Skin of body (tissue), 2 donors: ENCODE measurements around the gene CCNL2. TPM values are rescaled to one million over a fixed set of nuclear protein-coding genes. Genes with fewer than 3 reads are reported as not detected.
"Not testable (repeated sequence)": the region's sequence is repeated elsewhere in the genome, so short reads cannot be mapped to it uniquely, and the experiment has no call there.

Experiments
- DNase-seq: peaks from one replicate; lab custom pipeline; 2025; lab: John Stamatoyannopoulos, UW
- total RNA-seq: library from RNA; depleted of rRNA; stranded (reverse); fragments of >200 nt; gene quantifications from one replicate; pipeline ENCODE4 v1.2.3, GENCODE V29; 2014

The CCNL2 gene
- total RNA-seq, 1 donor from 2014 or later, result 178 TPM

GRCh38 chr1:1399872-1400575 lies 889 bp upstream of the CCNL2 start:
- DNase-seq, result no peak

- DNase-seq, result no peak
These were observed 403 bp downstream of the CCNL2 start for GRCh38 chr1:1398677-1399186.

GRCh38 chr1:1397839-1398523 lies 1.2 kb downstream of the CCNL2 start:
- no peak for DNase-seq

- no peak for DNase-seq
These were observed 4.0 kb downstream of the CCNL2 start for GRCh38 chr1:1395166-1395565.

GRCh38 chr1:1394116-1394515 lies 5.0 kb downstream of the CCNL2 start:
- no peak for DNase-seq

- no peak for DNase-seq
These were observed 5.7 kb downstream of the CCNL2 start for GRCh38 chr1:1393428-1393827.

GRCh38 chr1:1393014-1393413 lies 6.1 kb downstream of the CCNL2 start:
- DNase-seq, result no peak

GRCh38 chr1:1391225-1391624 lies 7.9 kb downstream of the CCNL2 start:
- DNase-seq, result no peak

- DNase-seq, result no peak
These were observed 8.5 kb downstream of the CCNL2 start for GRCh38 chr1:1390675-1391074.

GRCh38 chr1:1388078-1388472 lies 11.1 kb downstream of the CCNL2 start:
- no peak for DNase-seq

GRCh38 chr1:1387098-1388077 lies 11.7 kb downstream of the CCNL2 start:
- DNase-seq, result no peak

GRCh38 chr1:1385931-1386330 lies 13.2 kb downstream of the CCNL2 start:
- DNase-seq, result no peak

GRCh38 chr1:1385339-1385738 lies 13.8 kb downstream of the CCNL2 start:
- not testable (repeated sequence) for DNase-seq

GRCh38 chr1:1381294-1381693 lies 17.8 kb downstream of the CCNL2 start:
- no peak for DNase-seq

GRCh38 chr1:1380860-1381259 lies 18.3 kb downstream of the CCNL2 start:
- no peak for DNase-seq

GRCh38 chr1:1377540-1378205 lies 21.5 kb downstream of the CCNL2 start:
- no peak for DNase-seq

- DNase-seq, result no peak
These were observed 22.4 kb downstream of the CCNL2 start for GRCh38 chr1:1376551-1377226.

- peak; percentile 100 for DNase-seq
These were observed 24.0 kb downstream of the CCNL2 start, which contains the start of gene AURKAIP1 for GRCh38 chr1:1374929-1375662. Gene AURKAIP1 (minus strand): TSS chr1:1375207. CDS start chr1:1374756, 451 bp downstream.

- no peak for DNase-seq
These were observed 24.6 kb downstream of the CCNL2 start for GRCh38 chr1:1374589-1374928.
